ENCODE data around the gene ASXL2. TPM values are rescaled to one million over a fixed set of nuclear protein-coding genes. Genes with fewer than 3 reads are reported as not detected.

Gene ASXL2
- total and polyA plus RNA-seq, 2 of the 13 experiments (the other 11 are each of a cell fraction or from before 2014, with no cell fraction given) = 12.1 to 19.2 TPM

- TF ChIP-seq CSRNP2 (CRISPR knock-in tag; conservative IDR thresholded peaks at IDR 0.05; ENCODE audit: low read depth) = no peak
- TF ChIP-seq CEBPB (IDR thresholded peaks at IDR 0.05; ENCODE audit: borderline replicate concordance, low read depth, low read length) = peak; percentile 58
- no peak for TF ChIP-seq MTA3 (CRISPR knock-in tag; IDR thresholded peaks at IDR 0.05)
- TF ChIP-seq ZNF562 (CRISPR knock-in tag; IDR thresholded peaks at IDR 0.05; ENCODE audit: borderline replicate concordance) = no peak
- TF ChIP-seq ZNF512 (CRISPR knock-in tag; IDR thresholded peaks at IDR 0.05) = no peak
- no peak for TF ChIP-seq ZNF775 (CRISPR knock-in tag; IDR thresholded peaks at IDR 0.05; ENCODE audit: borderline replicate concordance)
- no peak; the same call in 1 of the 2 replicates for TF ChIP-seq ZNF841 (CRISPR knock-in tag; IDR thresholded peaks at IDR 0.05; ENCODE audit: borderline replicate concordance)
- peak; percentile 61; the same call in 1 of the 2 replicates for TF ChIP-seq AHDC1 (CRISPR knock-in tag; IDR thresholded peaks at IDR 0.05; ENCODE audit: borderline replicate concordance)
- TF ChIP-seq ZNF335 (CRISPR knock-in tag; IDR thresholded peaks at IDR 0.05) = peak; percentile 68; the same call in 1 of the 2 replicates
- TF ChIP-seq MIXL1 (CRISPR knock-in tag; IDR thresholded peaks at IDR 0.05) = 0 out of 2 replicates have a peak, but pooled peaks have one; percentile 19
- TF ChIP-seq ZNF33B (CRISPR knock-in tag; IDR thresholded peaks at IDR 0.05) = no peak
- no peak for TF ChIP-seq BRF2 (CRISPR knock-in tag; IDR thresholded peaks at IDR 0.05)
- TF ChIP-seq NFATC3 (CRISPR knock-in tag; IDR thresholded peaks at IDR 0.05) = no peak
- no peak for TF ChIP-seq ZNF329 (CRISPR knock-in tag; IDR thresholded peaks at IDR 0.05; ENCODE audit: low read depth)
These were observed 945 bp upstream of the ASXL2 start (continued) for GRCh38 chr2:25879133-25879730.
